Ishikawa (cell line): Measurements from ENCODE around the gene CTSZ.

Source experiments
- CEBPB ChIP-seq: IDR thresholded peaks from 2 replicates; pipeline ENCODE4 v1.6.1; 2012
- EP300 ChIP-seq: IDR thresholded peaks from 2 replicates; pipeline ENCODE4 v1.6.1; 2012; ENCODE audit warnings: borderline replicate concordance
- RAD21 ChIP-seq: IDR thresholded peaks from 2 replicates; pipeline ENCODE4 v1.6.1; 2012; ENCODE audit warnings: low read depth
- TCF12 ChIP-seq: IDR thresholded peaks from 2 replicates; pipeline ENCODE4 v1.6.1; 2012; ENCODE audit warnings: low read depth
- YY1 ChIP-seq: IDR thresholded peaks from 2 replicates; pipeline ENCODE4 v1.6.1; 2012; ENCODE audit warnings: low read depth
- TF ChIP-seq, protein P1 (sequence below): IDR thresholded peaks from 2 replicates; pipeline ENCODE4 v1.6.1; 2012
- TF ChIP-seq, protein P2 (sequence below): IDR thresholded peaks from 2 replicates; pipeline ENCODE4 v1.6.1; 2012

DNA sequence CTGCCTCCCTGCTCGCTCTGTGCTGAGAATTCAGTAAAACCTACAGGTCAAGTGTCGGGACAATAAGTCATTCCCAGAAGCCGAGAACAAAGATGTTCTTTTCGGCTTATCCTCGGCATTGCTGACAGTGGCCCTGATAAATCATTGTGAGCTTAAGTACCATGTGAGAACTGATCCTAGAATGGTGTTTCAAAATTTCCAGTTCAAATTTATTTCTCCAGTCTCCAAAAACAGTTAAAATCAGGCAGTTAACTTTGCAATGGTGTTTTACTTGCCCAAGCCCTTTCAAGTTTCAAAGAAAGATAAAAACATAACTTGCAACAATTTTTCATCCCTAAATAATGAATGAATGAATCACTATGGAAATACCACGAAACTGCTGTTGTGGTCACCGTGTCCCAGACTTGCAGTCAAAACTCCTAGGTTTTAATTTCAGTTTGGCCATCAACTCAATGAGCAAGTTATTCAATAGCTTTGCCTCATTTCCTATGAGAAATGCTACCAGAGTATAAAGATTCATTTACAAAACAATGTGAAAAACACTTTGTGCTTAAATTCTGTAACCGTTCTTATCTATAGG, 20.8 kb upstream of the CTSZ start:
- no peak for TF ChIP-seq EP300
- TF ChIP-seq, protein P1, sequence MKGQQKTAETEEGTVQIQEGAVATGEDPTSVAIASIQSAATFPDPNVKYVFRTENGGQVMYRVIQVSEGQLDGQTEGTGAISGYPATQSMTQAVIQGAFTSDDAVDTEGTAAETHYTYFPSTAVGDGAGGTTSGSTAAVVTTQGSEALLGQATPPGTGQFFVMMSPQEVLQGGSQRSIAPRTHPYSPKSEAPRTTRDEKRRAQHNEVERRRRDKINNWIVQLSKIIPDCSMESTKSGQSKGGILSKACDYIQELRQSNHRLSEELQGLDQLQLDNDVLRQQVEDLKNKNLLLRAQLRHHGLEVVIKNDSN, result no peak
- TF ChIP-seq TCF12, result no peak
- no peak for TF ChIP-seq CEBPB
- TF ChIP-seq, protein P2, sequence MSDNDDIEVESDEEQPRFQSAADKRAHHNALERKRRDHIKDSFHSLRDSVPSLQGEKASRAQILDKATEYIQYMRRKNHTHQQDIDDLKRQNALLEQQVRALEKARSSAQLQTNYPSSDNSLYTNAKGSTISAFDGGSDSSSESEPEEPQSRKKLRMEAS, result no peak
- TF ChIP-seq RAD21, result no peak
- TF ChIP-seq YY1, result no peak
